SH-SY5Y (cell line): Measurements from ENCODE around the gene FAM222B.

Source experiments
- GATA2 ChIP-seq: IDR thresholded peaks from 2 replicates; pipeline ENCODE4 v1.6.1; 2011; ENCODE audit warnings: mild to moderate bottlenecking, low read depth, low read length
- GATA3 ChIP-seq: IDR thresholded peaks from 2 replicates; pipeline ENCODE4 v1.6.1; 2011; ENCODE audit warnings: low read depth, mild to moderate bottlenecking, low read length, moderate library complexity

Gene FAM222B, protein sequence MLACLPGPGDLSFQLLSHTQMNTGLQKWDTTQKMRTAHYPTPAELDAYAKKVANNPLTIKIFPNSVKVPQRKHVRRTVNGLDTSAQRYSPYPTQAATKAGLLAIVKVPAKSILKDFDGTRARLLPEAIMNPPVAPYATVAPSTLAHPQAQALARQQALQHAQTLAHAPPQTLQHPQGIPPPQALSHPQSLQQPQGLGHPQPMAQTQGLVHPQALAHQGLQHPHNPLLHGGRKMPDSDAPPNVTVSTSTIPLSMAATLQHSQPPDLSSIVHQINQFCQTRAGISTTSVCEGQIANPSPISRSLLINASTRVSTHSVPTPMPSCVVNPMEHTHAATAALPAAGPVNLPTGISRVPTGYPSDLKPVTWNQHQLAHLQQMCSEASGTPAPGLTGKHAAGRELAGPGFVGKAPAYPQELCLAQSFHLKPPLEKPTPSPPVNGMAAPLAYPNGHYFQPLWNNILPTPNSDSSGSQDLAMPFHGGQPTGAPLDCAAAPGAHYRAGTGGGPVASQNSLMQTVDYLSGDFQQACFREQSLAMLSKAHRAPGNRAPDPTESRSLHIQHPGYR

DNA sequence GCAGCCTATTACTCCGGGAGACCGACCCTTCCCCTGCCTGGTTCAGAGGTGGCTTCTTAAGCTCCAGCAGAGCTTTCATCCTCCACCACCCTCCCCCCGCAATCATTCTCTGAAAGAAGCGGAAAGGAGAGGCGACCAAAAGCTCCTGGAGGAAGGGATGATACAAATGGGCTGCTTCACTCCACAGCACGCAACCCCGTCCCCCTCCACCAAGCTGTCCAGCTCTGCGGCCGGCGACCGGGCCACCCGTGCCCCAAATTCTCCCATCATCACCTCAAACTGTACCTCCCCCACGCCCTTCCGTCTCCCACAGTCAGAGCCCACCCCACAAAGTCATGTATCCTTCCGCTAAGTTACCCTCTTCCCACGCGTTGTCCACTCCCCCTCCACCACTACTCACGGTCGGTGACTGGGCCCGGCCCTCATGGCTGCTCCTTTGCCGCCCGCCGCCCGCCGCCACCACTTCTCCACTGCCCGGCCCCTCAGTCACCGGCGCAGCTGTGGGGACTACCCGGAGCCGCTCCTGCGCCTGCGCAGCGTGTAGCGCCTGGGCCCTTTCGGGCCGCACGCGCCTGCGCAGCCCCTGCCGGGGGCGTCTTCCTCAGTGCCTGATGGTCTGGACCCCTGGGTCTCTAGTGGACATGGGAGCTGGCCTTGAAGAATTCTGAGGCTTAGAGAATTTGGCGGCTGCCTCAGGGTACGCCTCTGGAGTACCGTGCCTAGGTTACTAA is at the start of gene FAM222B:
TSS of gene FAM222B (minus strand) at position 509 of the 731 bp plus-strand sequence. CDS start 76,123 bp downstream, outside the sequence.
- TF ChIP-seq GATA2 (no peak), GATA3 (no peak)

DNA sequence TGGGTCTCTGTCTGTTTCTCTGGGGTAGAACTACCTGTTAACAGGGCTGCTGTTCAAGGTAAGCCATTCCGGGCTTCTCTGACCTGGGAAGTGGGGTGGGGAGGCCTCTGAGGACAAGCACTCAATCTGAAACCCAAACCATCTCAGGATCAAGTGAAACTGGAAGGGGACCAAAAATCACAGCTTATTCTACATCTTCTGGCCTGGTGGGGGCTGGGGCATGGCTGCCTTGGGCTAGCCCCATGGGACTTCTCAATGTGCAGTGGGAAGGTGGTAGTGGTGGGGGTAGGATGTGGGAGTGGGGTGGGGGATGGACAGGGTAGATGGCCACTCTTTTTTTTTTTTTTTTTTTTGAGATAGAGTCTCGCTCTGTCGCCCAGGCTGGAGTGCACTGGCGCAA is 49.4 kb upstream of the FAM222B start:
- TF ChIP-seq GATA2: no peak
- no peak for TF ChIP-seq GATA3

DNA sequence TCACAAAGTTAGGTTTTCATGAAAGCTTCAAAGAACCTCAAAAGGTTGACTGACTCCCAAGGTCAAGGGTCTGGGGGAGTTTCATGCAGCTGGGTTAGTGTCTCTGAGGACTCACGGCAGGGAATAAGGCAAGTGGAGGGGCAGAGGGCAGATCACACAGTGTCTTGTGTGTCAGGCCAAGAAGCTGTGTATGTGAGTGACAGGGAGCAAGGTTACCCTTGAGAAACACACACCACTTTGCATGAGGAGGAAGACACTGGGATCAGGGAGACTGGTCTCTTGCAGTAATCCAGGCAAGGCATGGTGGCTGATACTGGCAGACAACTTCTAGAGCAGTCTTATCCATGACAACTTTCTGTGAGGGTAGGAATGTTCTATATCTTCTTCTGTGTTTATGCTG is 48.6 kb upstream of the FAM222B start:
- TF ChIP-seq GATA2 (no peak), GATA3 (no peak)

DNA sequence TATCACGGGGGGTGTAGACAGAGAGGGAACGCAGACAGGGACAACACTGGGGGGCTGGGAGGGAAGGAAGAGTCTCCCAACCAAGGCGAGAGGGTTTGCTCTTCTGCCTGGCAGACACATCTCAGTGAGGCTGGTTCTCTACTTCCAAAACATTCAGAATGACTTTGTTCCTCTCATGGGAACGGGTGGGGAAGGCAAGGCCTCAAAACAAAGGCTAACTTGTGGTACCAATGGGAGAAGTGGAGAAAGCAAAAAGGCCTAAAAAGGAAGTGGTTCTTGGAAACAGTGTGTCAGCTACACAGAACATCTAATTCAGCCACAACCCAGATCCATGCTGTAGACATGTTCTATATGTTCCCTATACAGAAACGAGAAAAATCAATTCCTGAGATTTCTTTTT is 47.4 kb upstream of the FAM222B start:
- TF ChIP-seq GATA2 (no peak), GATA3 (no peak)

DNA sequence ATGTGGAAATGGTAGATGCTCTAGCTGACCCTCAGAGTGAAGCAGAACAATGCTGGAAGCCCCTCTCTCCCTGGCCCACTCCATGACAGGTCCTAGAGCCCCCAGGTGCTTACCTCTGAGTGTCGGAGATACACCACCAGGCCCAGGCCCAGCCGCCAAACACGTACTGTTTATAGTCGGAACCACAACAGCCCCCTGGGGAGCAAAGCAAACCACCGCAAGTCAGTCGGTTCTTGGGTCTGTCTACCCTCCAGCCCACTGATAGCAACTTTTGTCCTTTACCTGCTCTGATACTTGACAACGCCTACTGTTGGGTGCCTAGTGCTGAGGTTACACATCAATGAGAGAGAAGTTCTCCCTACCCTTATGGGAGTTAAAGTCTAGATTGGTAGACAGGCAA is 46.2 kb upstream of the FAM222B start:
- TF ChIP-seq GATA2: no peak
- no peak for TF ChIP-seq GATA3

DNA sequence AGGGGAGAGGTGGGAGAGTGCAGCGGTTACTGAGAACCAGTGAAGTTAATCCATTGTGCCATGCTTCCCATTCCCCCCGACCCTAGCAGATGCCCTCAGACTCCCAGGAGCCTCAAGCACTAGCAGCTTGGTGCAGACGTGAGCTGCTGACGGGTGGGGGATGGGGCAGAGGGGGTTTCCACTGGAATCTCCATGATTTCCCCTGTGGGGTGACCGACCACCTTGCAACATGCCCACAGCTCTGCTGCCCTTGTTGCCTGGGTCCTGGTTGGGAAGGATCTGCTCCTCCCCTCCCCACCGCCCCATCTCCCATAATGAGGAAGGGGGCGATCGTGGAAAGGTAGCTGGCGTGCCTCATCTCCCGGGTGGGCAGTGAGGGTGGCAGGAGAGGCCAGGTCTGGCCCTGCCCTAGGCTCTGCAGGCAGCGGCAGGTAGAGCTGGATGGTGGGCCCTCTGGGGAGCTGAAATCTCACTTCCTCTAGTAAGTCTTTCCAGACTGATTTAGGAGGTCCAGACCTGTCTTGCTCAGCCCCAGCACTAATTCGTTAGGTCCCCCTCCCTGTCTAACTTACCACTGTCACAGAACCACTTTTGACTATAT is 45.4 kb upstream of the FAM222B start:
- TF ChIP-seq GATA2: no peak
- no peak for TF ChIP-seq GATA3

DNA sequence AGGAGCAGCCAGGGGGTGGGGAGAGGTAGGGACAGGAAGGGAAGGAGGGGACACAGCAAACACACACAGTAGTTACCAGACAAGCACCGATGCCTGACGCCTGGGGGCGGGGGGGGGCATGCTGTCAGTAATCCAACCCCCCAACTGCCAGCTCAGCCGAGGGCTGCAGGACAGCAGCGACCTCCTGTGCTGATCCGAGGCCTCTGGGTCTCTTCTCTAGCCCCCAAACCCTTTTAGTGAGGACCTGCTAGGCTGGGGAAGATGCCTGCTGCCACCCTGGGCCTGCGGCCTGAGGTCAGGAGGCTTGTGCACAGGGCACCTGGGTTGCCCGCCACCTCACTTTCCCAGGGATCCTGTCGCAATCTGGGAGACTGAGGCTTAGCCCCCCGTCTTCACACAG is 43.4 kb upstream of the FAM222B start:
- TF ChIP-seq GATA3: no peak
- no peak for TF ChIP-seq GATA2

DNA sequence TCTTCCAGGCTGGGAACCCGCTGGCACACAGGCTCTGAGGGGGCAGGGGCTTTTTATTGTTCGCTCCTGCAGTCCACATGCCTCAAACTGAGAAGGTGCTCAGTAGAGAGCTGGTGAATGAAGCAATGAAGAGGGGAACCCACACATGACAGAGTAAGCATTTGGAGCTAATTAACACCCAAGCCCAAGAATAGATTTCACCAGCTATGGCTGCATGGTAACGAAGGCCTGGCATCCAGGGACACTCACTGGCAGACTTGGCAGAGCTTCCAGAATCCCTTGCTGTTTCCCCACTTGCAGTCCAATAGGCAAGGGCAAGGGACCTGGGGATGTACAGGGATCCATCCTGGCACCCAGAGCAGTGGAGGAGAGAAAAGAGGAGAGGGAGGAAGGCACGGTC is 42.8 kb upstream of the FAM222B start:
- no peak for TF ChIP-seq GATA3
- TF ChIP-seq GATA2: no peak

DNA sequence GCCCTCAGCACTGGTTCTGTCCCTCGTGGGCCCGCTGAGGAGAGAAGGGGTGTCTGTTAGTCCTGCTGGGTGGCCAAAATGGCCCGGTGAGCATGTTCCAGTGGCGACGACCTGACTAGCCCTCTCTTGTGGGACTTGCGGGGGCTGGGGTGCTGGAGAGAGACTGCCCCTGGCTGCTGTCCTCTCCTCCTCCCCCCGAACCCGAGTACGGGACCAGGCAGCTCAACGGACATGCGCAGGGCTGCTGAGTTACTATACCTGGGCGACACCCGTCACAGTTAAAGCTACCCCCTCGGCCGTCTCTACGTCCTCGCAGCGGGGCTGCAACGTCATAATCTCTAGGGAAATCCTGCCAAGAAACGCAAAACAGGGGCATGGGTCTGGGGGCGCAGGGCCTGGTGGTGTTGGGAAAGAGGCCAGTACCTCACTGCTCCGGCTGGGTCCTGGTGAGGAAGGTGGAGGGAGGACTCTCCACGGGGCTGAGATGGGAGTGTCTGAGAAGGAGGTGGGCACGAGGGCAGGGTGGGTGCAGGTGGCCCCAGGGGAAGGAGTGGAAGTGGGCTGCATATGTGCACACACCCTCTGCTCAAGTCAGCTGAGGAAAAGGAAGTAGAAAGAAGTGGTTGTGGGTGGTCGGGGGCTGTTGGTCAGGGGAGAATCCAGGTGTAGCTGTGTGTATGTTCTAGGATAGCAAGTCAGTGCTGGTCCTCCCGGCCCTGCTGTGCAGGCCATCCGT is 41.5 kb upstream of the FAM222B start:
- no peak for TF ChIP-seq GATA3
- no peak for TF ChIP-seq GATA2

DNA sequence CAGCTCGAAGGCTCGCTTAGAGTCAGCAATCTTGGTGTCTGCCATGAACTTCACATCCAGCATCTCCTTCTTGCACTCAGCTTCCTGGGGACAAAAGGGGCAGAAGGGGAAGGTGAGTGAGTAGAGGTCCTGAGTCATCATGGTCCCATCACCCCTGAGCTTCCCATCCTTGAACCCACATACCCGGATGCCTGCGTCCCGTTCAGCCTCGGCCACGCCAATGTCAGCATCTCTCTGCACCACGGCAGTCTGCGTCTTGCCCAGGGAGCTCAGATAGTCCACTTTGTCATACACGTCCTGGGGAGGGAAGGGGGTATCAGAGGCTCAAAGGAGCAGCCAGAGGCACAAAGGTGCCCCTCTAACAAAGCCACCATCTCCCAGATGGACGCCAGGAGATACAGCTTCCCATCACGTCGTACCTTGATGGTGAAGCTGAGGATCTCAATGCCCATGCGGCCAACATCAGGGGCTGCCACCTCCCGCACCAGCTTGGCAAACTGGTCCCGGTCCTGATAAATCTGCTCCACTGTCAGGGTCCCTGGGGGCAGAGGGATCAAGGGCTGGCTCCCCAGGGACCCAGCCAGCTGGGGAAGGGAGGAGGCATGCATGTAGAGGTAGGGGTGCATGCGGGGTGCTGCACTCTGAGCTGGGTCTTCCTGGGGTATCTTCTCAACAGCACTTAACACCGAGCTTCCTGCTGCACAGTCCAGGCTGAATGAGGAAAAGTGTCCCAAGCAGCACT is 39.7 kb upstream of the FAM222B start:
- TF ChIP-seq GATA2: no peak
- TF ChIP-seq GATA3: no peak

DNA sequence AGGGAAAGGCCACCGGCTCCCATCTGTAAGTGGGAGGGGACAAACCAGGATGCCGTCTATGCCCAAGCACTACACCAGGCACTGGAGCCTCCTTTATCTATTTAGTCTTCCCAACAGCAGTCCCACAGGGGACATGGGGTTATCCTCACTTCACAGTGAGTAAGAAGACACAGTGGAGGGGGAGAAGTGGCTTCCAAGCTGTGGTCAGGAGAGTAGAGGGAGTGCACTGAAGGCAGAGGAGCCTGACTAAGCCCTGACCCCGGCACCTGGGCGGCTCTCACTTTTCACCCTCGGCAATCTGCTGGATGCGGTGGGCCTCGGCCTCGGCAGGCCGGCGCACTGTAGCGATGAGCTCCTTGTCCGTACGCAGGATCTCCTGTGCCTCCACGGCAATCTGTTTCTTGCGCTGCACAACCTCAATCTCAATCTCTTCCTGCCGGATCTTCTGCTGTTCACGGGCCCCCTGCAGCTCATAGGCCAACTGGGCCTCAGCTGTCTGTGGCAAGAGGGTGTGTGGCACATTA is 39.0 kb upstream of the FAM222B start:
- no peak for TF ChIP-seq GATA2
- TF ChIP-seq GATA3: no peak

DNA sequence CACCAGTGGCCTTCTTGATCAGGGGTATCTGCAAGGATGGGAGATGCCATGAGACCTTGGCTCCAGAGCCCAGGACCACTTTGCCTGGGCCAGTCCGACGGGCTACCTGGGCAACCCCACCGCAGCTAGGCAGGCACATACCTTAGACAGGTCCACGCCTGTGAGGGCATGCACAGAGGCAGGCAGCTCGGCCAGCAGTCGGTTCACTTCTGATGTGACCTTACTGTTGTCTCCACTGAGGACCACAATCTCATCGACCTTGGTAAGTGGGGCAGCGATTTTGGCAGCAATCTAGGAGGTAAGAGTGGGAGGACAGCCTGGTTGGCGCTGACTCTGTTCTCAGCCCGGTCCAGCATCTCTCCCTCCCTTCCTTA is 38.0 kb upstream of the FAM222B start:
- TF ChIP-seq GATA2: no peak
- no peak for TF ChIP-seq GATA3

DNA sequence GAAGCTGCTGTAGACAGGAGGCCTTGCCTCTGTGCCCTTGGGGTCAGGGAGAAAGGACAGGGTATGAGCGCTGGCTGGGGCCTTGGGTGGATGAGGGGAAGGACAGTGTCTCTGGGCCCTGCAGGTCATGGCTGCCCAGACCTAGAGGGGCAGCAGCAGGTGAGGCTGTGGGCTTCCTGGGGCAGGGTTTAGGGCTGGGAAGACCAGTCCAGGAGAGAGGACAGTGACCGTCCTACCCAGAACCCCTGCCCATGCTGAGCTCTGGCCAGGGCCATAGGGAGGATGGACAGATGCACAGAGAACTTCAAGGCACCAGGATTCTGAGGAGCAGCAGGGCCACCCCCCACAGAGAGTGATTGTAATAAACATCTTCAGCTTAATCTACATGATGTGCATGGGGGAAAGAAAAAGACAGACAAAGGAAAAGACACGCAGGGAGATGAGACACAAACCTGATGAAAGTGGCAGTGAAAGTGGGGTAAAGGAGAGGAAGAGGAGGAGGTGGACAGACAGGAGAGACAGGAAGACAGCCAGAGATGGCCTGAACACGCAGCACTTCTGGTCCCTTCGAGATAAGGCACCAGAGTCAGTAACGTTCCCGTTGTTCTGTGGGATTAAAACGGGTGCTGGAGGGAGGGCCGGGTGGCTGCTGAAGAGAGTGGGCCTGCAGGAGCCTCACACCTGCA is 37.4 kb upstream of the FAM222B start:
- TF ChIP-seq GATA3: no peak
